ENCODE data around the gene TTLL10.

TTLL10 gene

GRCh38 chr1:1142844-1143243 is 30.8 kb upstream of the TTLL10 start:
- ChIA-PET CTCF (no interaction called here), POLR2A (no interaction called here)
- DNase-seq (ENCODE audit: extremely low spot score), result no peak
- no peak for TF ChIP-seq SP1 (IDR thresholded peaks at IDR 0.05)
- TF ChIP-seq BHLHE40 (IDR thresholded peaks at IDR 0.05; ENCODE audit: borderline replicate concordance), result no peak
- TF ChIP-seq FOXK2 (IDR thresholded peaks at IDR 0.05), result no peak

DNA sequence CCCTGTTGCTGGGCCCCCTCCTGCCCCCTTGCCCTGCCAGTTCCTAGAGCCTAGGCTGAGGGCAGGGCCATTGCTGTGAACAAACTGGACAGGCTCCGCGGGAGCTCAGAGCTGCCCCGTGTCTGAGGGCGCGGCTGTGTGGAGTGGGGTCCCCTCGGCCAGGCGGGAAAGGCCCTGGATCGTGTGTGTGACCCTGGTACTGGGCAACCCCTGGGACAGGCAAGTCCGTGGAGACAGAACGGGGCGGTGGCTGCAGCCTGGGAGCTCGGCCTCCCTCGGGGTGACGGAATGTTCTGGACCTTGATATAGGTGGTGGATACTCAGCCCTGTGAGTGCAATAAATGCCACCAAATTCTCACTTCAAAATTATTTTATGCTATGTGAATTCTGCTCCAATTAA is 30.0 kb upstream of the TTLL10 start:
- CTCF ChIA-PET, result no interaction called here
- POLR2A ChIA-PET, result no interaction called here
- no peak for DNase-seq (ENCODE audit: extremely low spot score)
- TF ChIP-seq FOXA1 (IDR thresholded peaks at IDR 0.05) (no peak), FOXM1 (IDR thresholded peaks at IDR 0.05; ENCODE audit: borderline replicate concordance) (no peak), TARDBP (IDR thresholded peaks at IDR 0.05) (no peak), FOXK2 (IDR thresholded peaks at IDR 0.05) (no peak), ELF4 (IDR thresholded peaks at IDR 0.05) (no peak), ARNT (IDR thresholded peaks at IDR 0.05) (no peak), BHLHE40 (IDR thresholded peaks at IDR 0.05; ENCODE audit: borderline replicate concordance) (no peak), ZNF384 (IDR thresholded peaks at IDR 0.05) (no peak), CTBP1 (IDR thresholded peaks at IDR 0.05; ENCODE audit: borderline replicate concordance) (no peak), SUZ12 (IDR thresholded peaks at IDR 0.05) (no peak), HDGF (IDR thresholded peaks at IDR 0.05; ENCODE audit: borderline replicate concordance) (no peak), L3MBTL2 (conservative IDR thresholded peaks at IDR 0.05) (no peak), LEF1 (IDR thresholded peaks at IDR 0.05; ENCODE audit: borderline replicate concordance) (no peak), SP1 (IDR thresholded peaks at IDR 0.05) (no peak), NFRKB (IDR thresholded peaks at IDR 0.05) (no peak)
- TF ChIP-seq, protein P1, sequence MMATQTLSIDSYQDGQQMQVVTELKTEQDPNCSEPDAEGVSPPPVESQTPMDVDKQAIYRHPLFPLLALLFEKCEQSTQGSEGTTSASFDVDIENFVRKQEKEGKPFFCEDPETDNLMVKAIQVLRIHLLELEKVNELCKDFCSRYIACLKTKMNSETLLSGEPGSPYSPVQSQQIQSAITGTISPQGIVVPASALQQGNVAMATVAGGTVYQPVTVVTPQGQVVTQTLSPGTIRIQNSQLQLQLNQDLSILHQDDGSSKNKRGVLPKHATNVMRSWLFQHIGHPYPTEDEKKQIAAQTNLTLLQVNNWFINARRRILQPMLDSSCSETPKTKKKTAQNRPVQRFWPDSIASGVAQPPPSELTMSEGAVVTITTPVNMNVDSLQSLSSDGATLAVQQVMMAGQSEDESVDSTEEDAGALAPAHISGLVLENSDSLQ (IDR thresholded peaks at IDR 0.05), result no peak

GRCh38 chr1:1144122-1144842 is 29.4 kb upstream of the TTLL10 start:
- ChIA-PET CTCF (no interaction called here), POLR2A (no interaction called here)
- DNase-seq (ENCODE audit: extremely low spot score), result no peak
- TF ChIP-seq L3MBTL2 (conservative IDR thresholded peaks at IDR 0.05), result peak; percentile 60
- no peak for TF ChIP-seq FOXK2 (IDR thresholded peaks at IDR 0.05)

DNA sequence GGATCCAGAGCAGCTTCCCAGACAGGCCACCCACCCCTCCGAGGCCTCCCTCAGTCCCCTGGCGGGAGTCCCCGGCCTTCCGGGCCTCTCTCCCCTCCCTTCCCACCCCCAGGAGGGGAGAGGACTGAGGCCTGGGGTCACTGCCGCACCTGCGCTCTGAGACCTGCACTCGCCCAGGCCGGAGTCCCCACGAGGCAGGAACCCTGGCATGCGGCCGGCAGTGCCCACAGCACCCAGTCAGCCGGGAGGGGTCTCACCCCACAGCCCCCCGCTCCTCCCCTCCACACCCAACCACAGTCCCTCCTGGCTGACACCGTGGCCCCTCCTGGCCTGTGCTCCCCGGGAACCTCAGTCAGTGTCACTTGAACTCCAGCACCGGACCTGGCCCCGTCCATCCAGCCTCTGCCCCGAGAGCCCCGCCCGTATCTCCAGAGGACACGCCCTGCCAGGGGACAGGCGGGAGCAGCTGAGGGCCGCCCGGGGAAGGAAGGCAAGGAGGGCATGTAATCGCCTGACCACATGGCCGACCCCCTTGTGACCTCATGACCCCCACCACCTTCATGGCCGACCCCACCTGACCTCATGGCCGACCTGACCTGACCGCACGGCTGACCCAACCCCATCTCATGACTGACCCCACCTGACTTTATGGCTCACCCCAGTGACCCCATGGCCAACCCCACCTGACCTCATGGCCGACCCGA is 28.7 kb upstream of the TTLL10 start:
- POLR2A ChIA-PET, result no interaction called here
- DNase-seq (ENCODE audit: extremely low spot score), result no peak
- CTCF ChIA-PET, result interaction anchor here (0.6 kb wide), 1 partner anchor 9 kb away, joined by 3 read pairs; no protein-coding TSS in a partner anchor
- no peak for TF ChIP-seq ELF4 (IDR thresholded peaks at IDR 0.05)
- TF ChIP-seq FOXK2 (IDR thresholded peaks at IDR 0.05), result no peak
- no peak for TF ChIP-seq BHLHE40 (IDR thresholded peaks at IDR 0.05; ENCODE audit: borderline replicate concordance)
- TF ChIP-seq SP1 (IDR thresholded peaks at IDR 0.05), result no peak
- no peak for TF ChIP-seq LEF1 (IDR thresholded peaks at IDR 0.05; ENCODE audit: borderline replicate concordance)
- no peak for TF ChIP-seq NFRKB (IDR thresholded peaks at IDR 0.05)
- no peak for TF ChIP-seq CTBP1 (IDR thresholded peaks at IDR 0.05; ENCODE audit: borderline replicate concordance)
- no peak for TF ChIP-seq L3MBTL2 (conservative IDR thresholded peaks at IDR 0.05)
- no peak for TF ChIP-seq SUZ12 (IDR thresholded peaks at IDR 0.05)
- TF ChIP-seq HDGF (IDR thresholded peaks at IDR 0.05; ENCODE audit: borderline replicate concordance), result no peak
- TF ChIP-seq, protein P1 (IDR thresholded peaks at IDR 0.05), result no peak
- TF ChIP-seq ARNT (IDR thresholded peaks at IDR 0.05), result no peak
- no peak for TF ChIP-seq TARDBP (IDR thresholded peaks at IDR 0.05)
- TF ChIP-seq ZNF384 (IDR thresholded peaks at IDR 0.05), result no peak
- no peak for TF ChIP-seq FOXA1 (IDR thresholded peaks at IDR 0.05)

- CTCF ChIA-PET, result interaction anchor here (0.6 kb wide), 1 partner anchor 9 kb away, joined by 3 read pairs; no protein-coding TSS in a partner anchor
- TF ChIP-seq CTBP1 (IDR thresholded peaks at IDR 0.05; ENCODE audit: borderline replicate concordance) (no peak), ARNT (IDR thresholded peaks at IDR 0.05) (no peak), HDGF (IDR thresholded peaks at IDR 0.05; ENCODE audit: borderline replicate concordance) (no peak), FOXM1 (IDR thresholded peaks at IDR 0.05; ENCODE audit: borderline replicate concordance) (no peak), SUZ12 (IDR thresholded peaks at IDR 0.05) (no peak), LEF1 (IDR thresholded peaks at IDR 0.05; ENCODE audit: borderline replicate concordance) (no peak), ZNF384 (IDR thresholded peaks at IDR 0.05) (no peak)
- TF ChIP-seq, protein P1 (IDR thresholded peaks at IDR 0.05), result no peak
- DNase-seq (ENCODE audit: extremely low spot score), result no peak
- POLR2A ChIA-PET, result no interaction called here
These were observed 28.1 kb upstream of the TTLL10 start for GRCh38 chr1:1145547-1145914.

DNA sequence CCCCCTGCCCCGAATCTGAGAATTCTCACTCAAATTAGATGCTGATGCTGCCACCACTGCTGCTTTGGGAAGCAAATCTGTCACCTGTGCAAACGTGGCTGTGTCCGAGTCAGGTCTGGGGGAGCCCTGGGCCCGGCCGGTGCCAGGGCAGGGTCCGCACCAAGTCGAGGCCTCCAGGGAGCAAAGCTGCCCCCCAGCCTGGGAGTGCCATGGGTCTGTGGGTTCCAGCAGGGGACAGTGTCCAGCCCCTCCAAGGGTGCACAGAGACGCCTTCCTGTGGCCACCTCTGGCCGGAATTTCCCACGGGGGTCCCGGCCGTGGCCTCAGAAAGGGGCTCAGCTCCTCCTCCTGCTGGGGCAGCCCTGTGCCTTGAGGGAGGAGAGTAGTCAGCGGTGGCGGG is 27.7 kb upstream of the TTLL10 start:
- DNase-seq (ENCODE audit: extremely low spot score), result no peak
- POLR2A ChIA-PET, result no interaction called here
- no peak for TF ChIP-seq TARDBP (IDR thresholded peaks at IDR 0.05)
- TF ChIP-seq SUZ12 (IDR thresholded peaks at IDR 0.05), result no peak
- no peak for TF ChIP-seq ARNT (IDR thresholded peaks at IDR 0.05)
- TF ChIP-seq HDGF (IDR thresholded peaks at IDR 0.05; ENCODE audit: borderline replicate concordance), result no peak
- TF ChIP-seq, protein P1 (IDR thresholded peaks at IDR 0.05), result no peak
- no peak for TF ChIP-seq LEF1 (IDR thresholded peaks at IDR 0.05; ENCODE audit: borderline replicate concordance)
- TF ChIP-seq SP1 (IDR thresholded peaks at IDR 0.05), result no peak
- no peak for TF ChIP-seq ZNF384 (IDR thresholded peaks at IDR 0.05)
- TF ChIP-seq FOXK2 (IDR thresholded peaks at IDR 0.05), result no peak
- no peak for TF ChIP-seq ELF4 (IDR thresholded peaks at IDR 0.05)
- TF ChIP-seq BHLHE40 (IDR thresholded peaks at IDR 0.05; ENCODE audit: borderline replicate concordance), result no peak
- TF ChIP-seq L3MBTL2 (conservative IDR thresholded peaks at IDR 0.05), result no peak
- TF ChIP-seq CTBP1 (IDR thresholded peaks at IDR 0.05; ENCODE audit: borderline replicate concordance), result no peak
- TF ChIP-seq NFRKB (IDR thresholded peaks at IDR 0.05), result no peak
- no peak for TF ChIP-seq FOXA1 (IDR thresholded peaks at IDR 0.05)
- TF ChIP-seq FOXM1 (IDR thresholded peaks at IDR 0.05; ENCODE audit: borderline replicate concordance), result no peak
- CTCF ChIA-PET, result no interaction called here

Measured in HEK293T (cell line).